GM19025 (cell line): ENCODE measurements around the gene AVPI1.
"Not testable (repeated sequence)": the region's sequence is repeated elsewhere in the genome, so short reads cannot be mapped to it uniquely, and the experiment has no call there.

Source experiments
- ATAC-seq: cut with Tn5 transposase; IDR thresholded peaks from one replicate; pipeline ENCODE4 v1.9.1; 2021; ENCODE audit warnings: mild to moderate bottlenecking, low read depth, moderate library complexity; ENCODE audit not compliant: unreplicated experiment

Gene AVPI1

GRCh38 chr10:97642471-97643159 lies 44.4 kb downstream of the AVPI1 start:
- ATAC-seq: not testable (repeated sequence)

GRCh38 chr10:97640868-97641811 lies 45.9 kb downstream of the AVPI1 start:
- ATAC-seq: peak; percentile 21

GRCh38 chr10:97640174-97640867 lies 46.7 kb downstream of the AVPI1 start, which contains the start of gene PI4K2A:
Gene PI4K2A (plus strand): TSS chr10:97640671. CDS start chr10:97640743, 72 bp downstream.
- ATAC-seq: peak; percentile 98

- not testable (repeated sequence) for ATAC-seq
Measured at GRCh38 chr10:97639090-97639489, 48.0 kb downstream of the AVPI1 start.

GRCh38 chr10:97635577-97635976 lies 51.5 kb downstream of the AVPI1 start:
- no peak for ATAC-seq

- ATAC-seq: no peak
Measured at GRCh38 chr10:97633921-97634320, 53.1 kb downstream of the AVPI1 start.

GRCh38 chr10:97632949-97633884 lies 53.8 kb downstream of the AVPI1 start, which contains the start of gene MORN4:
Gene MORN4 (minus strand): TSS chr10:97633500. CDS start chr10:97619653, 13,847 bp downstream.
- peak; percentile 99 for ATAC-seq

GRCh38 chr10:97631098-97631497 lies 55.9 kb downstream of the AVPI1 start:
- ATAC-seq: no peak

- no peak for ATAC-seq
Measured at GRCh38 chr10:97629289-97629688, 57.8 kb downstream of the AVPI1 start.

- no peak for ATAC-seq
Measured at GRCh38 chr10:97628228-97628627, 58.8 kb downstream of the AVPI1 start.

- ATAC-seq: no peak
Measured at GRCh38 chr10:97627731-97628130, 59.3 kb downstream of the AVPI1 start.
